Ammon's horn (tissue), 1 donor: ENCODE results near the gene CPA3.

Source experiments
- DNase-seq: peaks from one replicate; pipeline ENCODE4 v3.0.0-alpha.2; 2016; ENCODE audit warnings: low spot score

The CPA3 gene, protein sequence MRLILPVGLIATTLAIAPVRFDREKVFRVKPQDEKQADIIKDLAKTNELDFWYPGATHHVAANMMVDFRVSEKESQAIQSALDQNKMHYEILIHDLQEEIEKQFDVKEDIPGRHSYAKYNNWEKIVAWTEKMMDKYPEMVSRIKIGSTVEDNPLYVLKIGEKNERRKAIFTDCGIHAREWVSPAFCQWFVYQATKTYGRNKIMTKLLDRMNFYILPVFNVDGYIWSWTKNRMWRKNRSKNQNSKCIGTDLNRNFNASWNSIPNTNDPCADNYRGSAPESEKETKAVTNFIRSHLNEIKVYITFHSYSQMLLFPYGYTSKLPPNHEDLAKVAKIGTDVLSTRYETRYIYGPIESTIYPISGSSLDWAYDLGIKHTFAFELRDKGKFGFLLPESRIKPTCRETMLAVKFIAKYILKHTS

DNA sequence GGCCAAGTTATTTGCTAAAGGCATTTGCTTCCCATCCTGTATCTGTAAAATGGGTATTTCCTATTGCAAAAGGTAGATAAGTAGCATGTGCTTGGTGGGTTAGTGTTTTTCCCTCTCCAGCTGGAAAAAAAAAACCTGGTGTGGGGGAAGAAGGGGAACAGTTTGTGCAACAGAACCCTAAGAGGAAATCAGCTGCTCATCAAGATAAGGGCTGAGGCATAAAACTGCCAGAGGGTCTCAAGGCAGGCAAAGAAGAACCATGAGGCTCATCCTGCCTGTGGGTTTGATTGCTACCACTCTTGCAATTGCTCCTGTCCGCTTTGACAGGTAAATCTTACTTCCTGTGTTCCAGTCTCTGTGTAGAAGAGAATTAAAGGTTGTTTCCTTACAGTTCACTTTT, at the start of gene CPA3:
Gene CPA3, plus strand, starts transcription at position 248 of the 400 bp plus-strand sequence. Its CDS starts 12 bp downstream, at position 260.
- no peak for DNase-seq

DNA sequence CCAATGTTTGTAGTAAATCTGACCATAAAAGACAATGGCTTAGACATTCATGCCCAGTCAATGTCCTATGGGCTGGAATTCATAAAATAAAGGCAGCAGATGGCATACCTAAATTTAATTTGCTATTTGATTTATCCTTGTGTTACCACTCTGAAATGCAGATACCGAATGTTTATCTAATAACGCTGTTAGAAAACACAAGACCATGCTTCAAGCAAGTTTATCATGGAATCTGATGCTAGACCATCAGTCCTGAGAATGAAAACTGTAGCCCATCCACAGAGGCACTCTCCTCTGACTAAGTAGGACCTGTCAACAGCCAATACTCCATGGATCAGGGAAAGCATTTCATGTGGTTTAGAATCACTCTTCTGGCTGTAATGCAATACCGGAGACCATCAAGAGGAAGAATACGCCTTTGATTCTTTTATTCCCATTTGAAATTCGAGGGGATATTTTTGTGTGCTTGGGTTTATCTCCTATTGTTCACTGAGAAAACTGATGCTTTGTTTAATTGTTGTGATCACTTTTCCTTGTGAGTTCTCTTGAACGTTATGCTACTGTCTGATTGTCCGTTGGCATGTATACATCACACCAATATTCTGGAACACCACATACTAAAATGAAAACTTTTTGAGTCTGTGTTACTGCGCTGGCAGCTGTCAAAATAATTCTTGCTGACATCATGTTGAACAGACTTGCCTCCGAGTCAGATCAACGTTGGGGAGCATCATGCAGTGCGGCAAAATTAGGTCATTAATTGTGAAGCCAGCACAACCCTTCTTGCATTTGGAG, 49.6 kb upstream of the CPA3 start:
- DNase-seq = peak; percentile 12

DNA sequence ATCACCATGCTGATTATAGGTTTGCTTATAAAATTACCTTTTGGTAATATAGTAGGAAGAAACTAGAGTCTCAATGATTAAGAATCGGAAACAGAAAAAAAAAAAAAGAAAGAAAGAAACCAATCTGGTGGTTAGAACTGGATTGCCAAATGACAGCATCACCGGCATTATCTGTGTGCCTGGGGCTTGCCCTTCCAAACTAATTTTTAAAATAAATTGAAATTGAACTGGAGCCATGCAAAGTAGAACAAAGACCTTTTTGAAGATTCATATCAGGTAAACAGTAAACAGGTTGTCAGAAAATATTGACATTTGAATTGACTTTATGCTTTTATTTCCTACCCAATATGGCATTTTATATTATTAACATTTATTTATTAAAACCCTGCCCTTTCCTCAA, 48.7 kb upstream of the CPA3 start:
- no peak for DNase-seq

DNA sequence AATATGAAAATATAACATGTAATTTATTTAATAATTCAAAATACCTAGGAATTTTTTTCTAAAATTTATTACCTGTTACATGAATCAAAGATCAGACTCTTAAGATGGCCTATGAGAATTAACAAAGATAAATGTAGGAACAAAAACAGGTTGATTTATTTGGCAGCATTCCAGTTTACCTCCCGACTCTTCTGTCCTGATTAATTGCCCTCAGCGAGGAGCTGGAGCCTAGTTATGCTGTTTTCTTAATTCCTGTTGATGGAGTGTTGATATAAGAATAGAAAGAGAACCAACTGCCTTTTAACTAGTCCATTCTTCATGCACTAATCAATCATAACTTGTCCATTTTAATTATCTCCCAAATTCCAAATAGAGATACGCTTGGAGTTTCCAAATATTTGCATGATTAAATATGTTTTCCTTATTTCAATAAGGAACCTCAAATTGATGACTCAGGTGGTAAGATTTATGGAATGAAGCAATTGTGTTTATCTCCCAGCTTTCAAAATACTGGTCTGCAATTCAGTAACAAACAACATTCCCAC, 48.0 kb upstream of the CPA3 start:
- no peak for DNase-seq

DNA sequence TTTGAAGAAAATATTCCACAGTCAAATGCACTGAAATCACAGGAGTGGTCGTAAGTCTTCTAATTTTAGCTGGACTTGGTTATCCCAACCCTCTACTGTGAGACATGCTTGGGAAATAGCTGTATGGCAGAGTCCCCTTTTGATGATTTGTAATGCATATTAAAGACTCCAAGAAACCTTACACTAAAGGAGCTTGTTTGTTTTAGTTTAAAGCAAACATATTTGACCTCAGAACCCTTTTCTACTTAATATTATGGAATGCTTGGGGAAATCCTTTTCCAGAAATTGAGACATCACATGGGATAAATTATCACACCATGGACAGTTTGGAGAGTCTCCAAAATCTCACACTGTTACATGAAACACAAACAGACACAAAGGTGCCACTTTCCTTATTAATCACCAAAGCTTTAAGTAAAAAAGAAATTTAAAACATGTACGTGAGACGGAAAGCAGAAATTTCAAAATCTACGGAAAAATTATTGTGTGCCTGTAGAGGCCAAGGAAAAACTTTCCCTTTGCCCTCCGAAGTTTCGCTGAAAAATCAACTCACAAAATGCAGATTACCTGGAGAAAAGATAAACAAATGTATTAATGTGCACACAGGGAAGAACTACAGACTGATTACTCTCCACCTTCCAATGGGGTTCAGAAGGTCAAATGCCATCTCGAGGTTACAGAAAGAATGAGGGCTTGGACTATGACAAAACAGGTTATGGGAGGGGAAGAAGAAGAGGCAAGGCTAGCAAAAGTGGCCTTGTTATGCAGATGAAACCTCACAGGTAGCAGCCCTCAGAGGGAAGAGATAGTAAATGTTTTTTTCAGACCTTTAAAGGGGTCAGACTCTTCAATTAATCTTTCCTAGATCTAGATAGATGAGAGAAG, 44.5 kb upstream of the CPA3 start:
- DNase-seq = no peak

DNA sequence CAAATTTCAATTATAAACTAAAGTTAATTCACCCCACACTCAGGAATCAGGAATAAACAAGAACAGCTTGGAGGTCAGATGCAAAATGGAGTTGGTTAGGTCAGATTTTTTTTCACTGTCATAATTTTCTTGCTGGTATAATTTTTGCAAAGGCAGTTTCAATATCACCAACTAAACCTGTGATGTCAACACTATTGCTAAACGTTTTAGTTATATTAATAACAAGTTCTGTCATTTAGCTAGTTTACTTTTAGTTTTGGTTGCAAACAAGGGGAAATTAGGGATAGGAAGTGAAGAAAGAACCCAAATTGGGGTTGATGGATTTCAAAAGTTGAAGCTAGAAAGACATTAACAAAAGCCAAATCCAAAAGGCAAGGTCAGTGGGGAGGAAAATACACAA, 42.1 kb upstream of the CPA3 start:
- no peak for DNase-seq

DNA sequence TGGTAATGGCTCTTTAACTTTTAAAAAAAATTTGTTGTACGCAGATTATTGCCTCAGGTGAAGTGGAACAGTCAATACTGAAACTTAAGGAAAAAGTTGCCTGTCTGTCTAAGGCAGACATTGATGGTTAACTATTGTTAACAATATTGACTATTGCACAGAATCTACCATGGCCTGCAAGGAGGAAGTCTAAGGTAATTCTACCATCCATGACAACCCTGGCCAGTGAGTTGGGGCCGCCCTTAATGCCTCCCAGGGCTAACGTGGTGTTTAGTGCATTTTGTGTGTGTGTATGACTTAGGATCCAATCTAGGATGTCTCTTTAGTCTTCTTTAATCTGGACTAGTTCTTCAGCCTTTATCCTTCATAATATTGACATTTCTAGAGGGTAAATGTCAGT, 39.6 kb upstream of the CPA3 start:
- no peak for DNase-seq

DNA sequence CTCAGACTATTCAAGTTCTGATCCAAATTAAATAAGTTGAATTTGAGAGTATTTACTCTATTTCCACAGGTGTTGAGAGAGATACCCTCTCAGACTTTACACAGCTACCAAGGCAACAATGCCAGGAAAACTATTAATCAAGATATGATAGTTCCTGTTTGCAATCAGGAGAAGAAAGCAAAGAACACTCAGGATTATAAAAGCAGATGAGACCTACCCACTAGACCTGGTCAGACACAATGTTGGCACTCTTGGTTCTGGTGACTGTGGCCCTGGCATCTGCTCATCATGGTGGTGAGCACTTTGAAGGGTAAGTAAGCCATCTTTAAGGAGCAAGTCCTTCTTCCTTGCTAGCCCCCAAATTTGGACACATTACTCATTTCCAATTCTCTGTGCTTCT, 37.5 kb upstream of the CPA3 start, which contains the start of gene CPB1:
Gene CPB1, plus strand, starts transcription at position 227 of the 400 bp plus-strand sequence. Its CDS starts 13 bp downstream, at position 240.
- no peak for DNase-seq

DNA sequence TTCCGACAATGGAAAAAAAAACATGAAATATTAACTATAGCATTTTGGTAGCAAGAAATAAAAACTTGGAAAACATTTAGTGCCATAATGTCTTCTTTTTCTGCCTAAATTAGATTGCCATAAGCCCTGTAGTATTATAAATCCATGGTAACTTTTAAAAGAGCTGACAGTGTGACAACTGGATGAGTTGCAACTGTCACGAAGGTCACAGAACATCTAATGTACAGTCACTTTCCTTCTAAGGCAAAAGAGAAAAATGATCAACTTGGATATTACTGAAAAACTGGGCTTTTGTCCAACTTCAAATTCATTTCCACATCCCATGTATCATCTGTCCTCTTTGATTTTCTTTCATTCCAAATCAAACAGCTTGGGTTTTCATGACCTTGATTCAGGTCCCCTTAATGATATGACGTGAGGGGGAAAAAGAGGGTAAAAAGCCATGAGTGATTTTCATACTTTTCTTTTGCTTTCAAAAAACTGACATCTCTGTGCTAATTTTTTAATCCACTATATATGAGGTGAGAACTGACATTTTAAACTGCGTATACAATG, 36.9 kb upstream of the CPA3 start:
- DNase-seq = no peak

DNA sequence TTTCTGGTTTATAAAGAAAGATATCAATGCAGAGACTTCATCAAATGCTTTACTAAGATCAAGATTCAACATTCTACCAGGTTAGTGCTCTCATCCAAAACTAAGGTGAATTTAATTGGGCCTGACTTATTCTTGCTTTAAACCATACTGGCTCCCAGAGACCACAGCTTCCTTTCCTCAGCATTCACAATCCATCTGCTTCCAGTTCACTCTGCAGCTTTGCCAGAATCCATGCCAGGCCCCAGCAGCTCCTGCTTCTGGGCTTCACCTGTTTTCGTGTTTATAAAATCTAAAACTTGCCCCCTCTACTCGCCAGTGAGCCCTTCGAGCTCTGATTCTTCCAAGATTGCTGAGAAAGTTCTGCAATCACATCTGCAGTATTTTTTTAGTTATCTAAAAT, 35.2 kb upstream of the CPA3 start:
- no peak for DNase-seq

DNA sequence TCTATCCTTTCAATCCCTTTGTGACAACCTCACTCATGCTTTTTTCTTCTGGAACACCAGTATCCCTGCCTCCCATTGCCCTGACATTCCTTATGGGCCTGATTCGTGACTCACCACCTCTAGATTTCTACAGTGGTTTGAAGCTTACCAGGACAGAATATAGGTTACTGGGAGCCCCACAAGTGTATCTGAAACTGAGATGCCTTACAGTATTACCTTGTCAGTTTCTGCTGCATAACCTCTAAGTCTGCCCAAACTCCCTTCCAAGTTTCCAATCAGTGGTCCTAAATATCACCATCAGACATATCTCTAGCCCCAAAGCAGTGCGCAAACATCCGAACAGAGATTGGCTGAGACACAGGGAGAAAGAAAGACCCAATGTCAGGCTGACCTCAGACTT, 31.9 kb upstream of the CPA3 start:
- no peak for DNase-seq

DNA sequence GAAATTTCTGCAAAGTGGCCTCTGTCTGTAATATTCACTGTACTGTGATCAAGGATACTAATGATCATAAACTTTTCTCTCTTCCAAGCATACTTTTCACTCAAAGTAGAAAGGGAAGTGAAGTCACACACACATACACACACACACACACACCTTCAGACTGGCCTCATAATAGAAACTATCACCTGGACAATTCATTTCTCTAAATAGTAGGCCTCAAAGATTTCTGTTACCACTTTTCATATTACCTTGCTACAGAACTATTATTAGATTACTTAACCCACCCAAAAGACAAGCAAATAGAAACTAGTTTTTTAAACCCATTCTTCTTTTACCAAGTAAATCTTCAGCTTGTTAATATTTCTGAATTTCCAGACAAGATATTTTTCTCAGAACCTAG, 25.3 kb upstream of the CPA3 start:
- DNase-seq = no peak

DNA sequence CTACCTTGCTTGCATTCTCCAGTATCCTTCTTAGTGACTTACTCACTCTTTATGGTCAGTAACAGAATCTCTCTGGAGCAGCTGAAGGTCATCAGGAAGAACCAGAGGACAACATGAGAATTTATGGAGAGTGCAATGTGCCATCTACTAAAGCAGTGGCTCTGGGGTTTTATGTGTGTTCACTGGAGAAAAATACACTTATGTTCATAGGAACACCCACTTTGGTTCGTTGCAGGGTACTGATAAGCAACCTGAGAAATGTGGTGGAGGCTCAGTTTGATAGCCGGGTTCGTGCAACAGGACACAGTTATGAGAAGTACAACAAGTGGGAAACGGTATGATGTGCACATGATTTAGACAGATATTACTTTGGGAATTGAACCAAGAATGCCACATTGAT, 24.6 kb upstream of the CPA3 start:
- no peak for DNase-seq

DNA sequence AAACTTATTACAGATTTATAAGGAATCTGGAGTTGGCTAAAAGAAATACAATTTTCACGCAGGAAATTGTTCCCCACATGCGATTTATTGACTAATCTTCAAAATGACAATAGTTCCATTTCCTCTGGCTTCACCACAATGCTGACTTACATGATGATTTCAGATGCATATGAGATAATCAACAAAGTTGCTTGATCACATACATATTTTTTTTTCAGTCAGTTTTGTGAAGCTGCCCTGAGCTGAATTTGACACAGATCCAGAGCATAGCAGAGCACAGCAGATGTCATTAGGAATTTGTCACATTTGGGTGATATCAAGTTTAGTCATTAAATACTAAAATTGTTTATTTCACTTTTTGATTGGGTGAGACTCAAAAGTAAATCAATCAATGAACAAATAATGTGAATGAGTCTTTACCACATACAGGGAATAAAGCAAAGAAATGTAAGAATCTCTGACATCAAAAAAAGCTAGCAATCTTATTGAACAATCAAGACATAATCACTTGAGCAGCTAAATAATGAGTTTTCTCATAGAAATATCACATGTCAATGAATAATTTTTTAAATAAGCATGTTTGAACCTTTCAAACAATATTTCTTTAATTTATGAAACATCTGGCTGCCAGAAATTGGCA, 19.2 kb upstream of the CPA3 start:
- DNase-seq = no peak

DNA sequence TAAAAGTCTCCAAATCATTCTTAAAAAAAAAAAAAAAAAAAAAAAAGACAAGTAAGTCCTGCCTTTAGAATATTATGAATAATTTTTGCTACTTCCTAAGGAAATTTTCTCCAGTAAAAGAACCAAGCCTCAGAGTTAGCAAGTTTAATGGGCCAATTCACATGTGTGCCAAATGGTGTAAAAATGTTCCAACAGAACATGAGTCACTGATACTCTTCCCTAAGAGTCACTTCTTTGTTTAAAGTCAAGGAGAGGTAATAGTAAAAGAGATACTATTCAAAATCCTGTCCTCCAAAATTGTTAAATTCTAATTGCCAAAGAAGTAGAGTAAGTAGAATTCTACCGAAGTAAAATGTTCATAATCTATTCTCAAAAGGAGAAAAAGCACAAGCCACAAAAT, 17.7 kb upstream of the CPA3 start:
- DNase-seq = no peak

DNA sequence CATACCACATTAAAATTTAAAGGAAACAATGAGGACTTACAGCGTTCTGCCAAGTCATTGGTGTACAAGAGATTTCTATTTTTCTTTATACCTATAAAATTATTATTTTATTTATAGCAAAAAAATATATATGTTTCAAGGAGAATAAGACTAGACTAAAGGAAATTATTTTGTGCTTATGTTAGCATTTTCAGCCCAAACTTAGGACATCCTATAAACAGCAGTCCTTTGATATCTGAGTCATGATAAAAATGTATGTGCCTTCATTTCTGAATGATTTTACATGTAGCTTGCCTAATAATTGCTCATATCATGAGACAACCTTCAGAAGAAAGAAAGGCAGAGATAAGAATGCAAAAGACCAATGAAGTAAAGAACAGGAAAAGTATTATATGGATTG, 16.7 kb upstream of the CPA3 start:
- DNase-seq = no peak

DNA sequence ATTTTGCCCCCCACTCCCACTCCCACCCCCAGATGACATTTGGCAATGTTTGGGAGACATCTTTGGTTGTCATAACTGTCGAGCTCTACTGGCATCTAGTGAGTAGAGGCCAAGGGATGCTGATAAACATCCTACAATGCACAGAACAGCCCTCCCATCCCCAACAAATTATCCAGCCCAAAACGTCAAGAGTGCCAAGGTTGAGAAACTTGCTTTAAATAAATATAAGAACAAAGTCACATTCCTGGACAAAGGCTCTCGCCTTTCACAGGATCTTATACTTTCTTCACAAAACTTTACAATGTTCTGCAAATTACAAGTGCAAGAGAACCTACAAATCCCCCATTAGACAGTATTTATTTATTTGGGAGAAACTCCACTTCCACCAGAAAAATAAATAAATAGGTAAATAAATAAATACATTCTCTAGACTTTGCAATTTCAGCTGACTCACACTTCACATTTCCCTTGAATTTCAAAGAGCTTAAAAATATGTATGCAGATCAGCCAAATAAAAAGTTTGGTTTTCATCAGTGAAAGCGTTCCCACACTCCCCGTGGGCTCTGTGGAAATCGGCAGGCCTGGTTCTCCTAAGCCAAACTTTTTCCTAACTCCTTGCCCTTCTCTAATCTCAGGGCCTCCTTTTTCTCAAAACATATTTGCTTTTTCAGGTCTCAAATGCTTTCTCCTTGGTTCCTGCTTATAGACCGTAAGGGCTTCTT, 12.7 kb upstream of the CPA3 start:
- no peak for DNase-seq

DNA sequence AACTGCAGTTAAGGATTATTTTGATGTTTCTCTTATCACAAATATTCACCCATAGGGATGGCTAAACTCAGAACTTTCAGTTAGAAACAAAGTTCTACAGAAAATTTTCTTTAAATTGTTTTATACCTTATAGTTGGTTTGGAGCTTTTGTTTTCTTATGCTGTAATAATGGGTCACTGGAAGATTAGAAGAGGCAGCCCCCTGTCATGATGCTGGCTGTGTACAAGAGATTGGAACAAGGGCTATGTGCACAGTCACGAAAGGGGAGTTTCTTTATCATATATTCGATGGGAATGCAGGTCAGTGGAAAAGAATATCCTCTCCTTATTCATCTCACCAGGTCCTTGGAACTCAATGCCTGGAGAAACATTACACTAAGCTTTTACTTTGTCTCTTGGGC, 12.0 kb upstream of the CPA3 start:
- DNase-seq = no peak

DNA sequence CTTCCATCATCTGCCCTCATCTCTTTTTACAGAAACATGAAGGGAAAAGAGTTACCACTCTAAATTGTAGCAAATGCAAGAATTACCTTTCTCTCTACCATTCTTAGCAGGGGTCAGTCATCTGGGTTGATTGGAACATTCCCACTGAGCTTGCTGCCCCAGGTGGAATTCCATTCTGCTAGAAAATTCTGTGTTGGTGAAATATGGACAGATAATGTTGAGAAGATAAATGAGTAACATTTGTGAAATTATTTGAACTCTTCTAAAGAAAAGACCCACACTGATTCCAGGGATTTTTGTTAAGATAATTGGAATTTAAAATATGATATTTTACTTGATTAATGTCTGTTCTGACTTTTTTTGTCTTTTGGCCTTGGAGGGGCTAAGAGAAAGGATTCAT, 11.0 kb upstream of the CPA3 start:
- no peak for DNase-seq

DNA sequence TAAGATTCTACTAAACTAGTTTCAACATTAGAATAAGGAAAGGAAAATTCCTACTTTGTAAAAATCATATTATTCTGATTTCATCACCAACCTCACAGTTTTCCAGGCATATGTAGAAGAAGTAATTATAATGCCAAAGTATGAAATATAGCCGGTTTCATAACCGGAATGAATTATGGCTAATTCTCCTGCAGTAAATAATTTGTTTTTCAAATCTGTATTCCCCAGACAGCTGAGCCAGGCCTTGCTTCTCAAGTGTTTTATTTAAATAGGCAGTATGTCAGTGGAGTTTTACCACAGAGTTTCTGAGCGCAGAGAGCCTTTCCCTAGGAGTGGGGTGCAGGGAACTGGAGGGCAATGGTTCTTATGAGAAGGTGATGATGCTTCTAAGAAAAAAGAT, 8.7 kb upstream of the CPA3 start:
- DNase-seq = no peak

DNA sequence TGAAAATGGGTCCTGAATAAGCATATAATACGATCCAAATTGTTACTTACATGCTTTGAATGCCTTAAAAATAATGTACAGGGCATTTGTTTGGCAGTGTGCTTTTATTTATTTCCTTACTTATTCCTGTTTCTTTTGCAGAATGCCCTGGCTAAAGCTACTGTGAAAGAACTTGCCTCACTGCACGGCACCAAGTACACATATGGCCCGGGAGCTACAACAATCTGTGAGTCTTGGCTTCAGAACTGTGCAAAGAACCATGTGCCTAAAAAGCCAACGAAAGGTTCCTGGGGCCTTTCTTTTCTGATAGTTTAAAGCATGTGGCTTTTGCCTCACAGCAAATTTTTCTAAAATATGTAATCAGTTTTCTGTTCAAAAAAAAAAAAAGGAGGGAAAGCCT, 7.8 kb upstream of the CPA3 start:
- no peak for DNase-seq
